MCF 10A (cell line): ENCODE data around the gene SEMA3E. TPM values are rescaled to one million over a fixed set of nuclear protein-coding genes. Genes with fewer than 3 reads are reported as not detected.

Source experiments
- BruUV-seq: library from RNA; stranded (reverse); fragments of 400-500 nt; replicated peaks from 2 replicates; lab custom pipeline; 2021; lab: Mats Ljungman, UMichigan
- CTCF ChIA-PET: fragments of 300-600 bp; sonication (Branson Sonifier 250); formaldehyde crosslinking; extraction: SDS; loops from one replicate; lab custom pipeline; 2021; ENCODE audit warnings: antibody characterized with exemption, inconsistent platforms; lab: Yijun Ruan, JAX
- POLR2A ChIA-PET: fragments of 300-600, 350-650 bp; sonication (Branson Sonifier 250); formaldehyde crosslinking; extraction: SDS; loops from one replicate; lab custom pipeline; 2020; ENCODE audit warnings: antibody characterized with exemption, inconsistent platforms; lab: Yijun Ruan, JAX
- DNase-seq: peaks from one replicate; pipeline ENCODE4 v3.0.0-alpha.2; 2018; ENCODE audit not compliant: unreplicated experiment
- H3K27ac Mint-ChIP-seq: one replicate; pipeline ENCODE4 v1.8.0; 2022; ENCODE audit warnings: mild to moderate bottlenecking, low read depth, mixed read lengths; ENCODE audit not compliant: unreplicated experiment
- H3K27me3 Mint-ChIP-seq: one replicate; pipeline ENCODE4 v1.8.0; 2022; ENCODE audit warnings: mixed read lengths; ENCODE audit not compliant: insufficient read depth, unreplicated experiment
- H3K36me3 Mint-ChIP-seq: one replicate; pipeline ENCODE4 v1.8.0; 2022; ENCODE audit warnings: mild to moderate bottlenecking, moderate library complexity, mixed read lengths; ENCODE audit not compliant: insufficient read depth, unreplicated experiment
- H3K4me1 Mint-ChIP-seq: one replicate; pipeline ENCODE4 v1.8.0; 2022; ENCODE audit warnings: mixed read lengths; ENCODE audit not compliant: insufficient read depth, unreplicated experiment
- H3K4me3 Mint-ChIP-seq: one replicate; pipeline ENCODE4 v1.8.0; 2022; ENCODE audit warnings: mild to moderate bottlenecking, moderate library complexity, mixed read lengths; ENCODE audit not compliant: unreplicated experiment
- H3K9me3 Mint-ChIP-seq: one replicate; pipeline ENCODE4 v1.8.0; 2022; ENCODE audit warnings: mixed read lengths; ENCODE audit not compliant: unreplicated experiment
- intact Hi-C: fragments of 100-400 bp; cut with micrococcal nuclease; formaldehyde crosslinking; loops from 2 replicates; pipeline ENCODE4 v1.14.1; 2022
- total RNA-seq: library from RNA; stranded (reverse); gene quantifications from 2 replicates; pipeline ENCODE4 v1.2.3, GENCODE V29; 2022
- TF ChIP-seq, protein P1 (sequence below): fragments of 200-600 bp; IDR thresholded peaks from one replicate; pipeline ENCODE4 v1.8.0; 2022; ENCODE audit warnings: antibody characterized with exemption, mild to moderate bottlenecking; ENCODE audit not compliant: unreplicated experiment

Gene SEMA3E
- total RNA-seq, 1 experiment from 2014 or later: 0.51 TPM

GRCh38 chr7:83541187-83541960 lies 107.6 kb downstream of the SEMA3E start:
- no TSS peak for BruUV-seq
- POLR2A ChIA-PET: no interaction called here
- no peak overlapping the region for H3K27ac Mint-ChIP-seq
- CTCF ChIA-PET: no interaction called here
- intact Hi-C loops: no loop called here
- H3K27me3 Mint-ChIP-seq: no peaks in the 10 kb centered on the region
- no peaks in the 10 kb centered on the region for H3K36me3 Mint-ChIP-seq
- H3K9me3 Mint-ChIP-seq: no peaks in the 10 kb centered on the region
- H3K4me3 Mint-ChIP-seq: no peak overlapping the region
- no peak for DNase-seq
- peaks cover 4% of the 10 kb centered on the region for H3K4me1 Mint-ChIP-seq
- TF ChIP-seq, protein P1, sequence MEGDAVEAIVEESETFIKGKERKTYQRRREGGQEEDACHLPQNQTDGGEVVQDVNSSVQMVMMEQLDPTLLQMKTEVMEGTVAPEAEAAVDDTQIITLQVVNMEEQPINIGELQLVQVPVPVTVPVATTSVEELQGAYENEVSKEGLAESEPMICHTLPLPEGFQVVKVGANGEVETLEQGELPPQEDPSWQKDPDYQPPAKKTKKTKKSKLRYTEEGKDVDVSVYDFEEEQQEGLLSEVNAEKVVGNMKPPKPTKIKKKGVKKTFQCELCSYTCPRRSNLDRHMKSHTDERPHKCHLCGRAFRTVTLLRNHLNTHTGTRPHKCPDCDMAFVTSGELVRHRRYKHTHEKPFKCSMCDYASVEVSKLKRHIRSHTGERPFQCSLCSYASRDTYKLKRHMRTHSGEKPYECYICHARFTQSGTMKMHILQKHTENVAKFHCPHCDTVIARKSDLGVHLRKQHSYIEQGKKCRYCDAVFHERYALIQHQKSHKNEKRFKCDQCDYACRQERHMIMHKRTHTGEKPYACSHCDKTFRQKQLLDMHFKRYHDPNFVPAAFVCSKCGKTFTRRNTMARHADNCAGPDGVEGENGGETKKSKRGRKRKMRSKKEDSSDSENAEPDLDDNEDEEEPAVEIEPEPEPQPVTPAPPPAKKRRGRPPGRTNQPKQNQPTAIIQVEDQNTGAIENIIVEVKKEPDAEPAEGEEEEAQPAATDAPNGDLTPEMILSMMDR: no peak

DNA sequence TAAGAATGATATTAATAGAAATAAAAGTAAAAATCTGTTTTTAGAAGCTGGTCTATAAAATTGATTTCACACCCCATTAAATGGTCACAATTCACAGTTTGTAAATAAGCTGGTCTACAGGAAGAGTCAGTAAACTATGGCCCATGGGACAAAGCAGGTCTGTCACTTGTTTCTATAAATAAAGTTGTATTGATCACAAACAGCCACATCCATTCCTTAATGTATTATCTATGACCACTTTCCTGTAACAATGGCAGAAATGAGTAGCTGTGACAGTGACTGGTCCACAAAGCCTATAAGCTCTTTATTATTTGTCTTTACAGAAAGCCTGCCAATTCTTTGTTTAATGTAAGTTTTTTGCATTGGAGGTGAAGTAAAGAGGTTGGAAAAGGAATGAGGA lies 114.5 kb downstream of the SEMA3E start:
- Mint-ChIP-seq H3K27ac (no peak overlapping the region), H3K27me3 (no peaks in the 10 kb centered on the region), H3K9me3 (no peaks in the 10 kb centered on the region), H3K4me1 (no peaks in the 10 kb centered on the region), H3K36me3 (no peaks in the 10 kb centered on the region), H3K4me3 (no peak overlapping the region)
- ChIA-PET POLR2A (interaction anchor here (0.6 kb wide), 1 partner anchor 1953 kb away, joined by 3 read pairs; no protein-coding TSS in a partner anchor), CTCF (no interaction called here)
- no TSS peak for BruUV-seq
- no peak for DNase-seq
- TF ChIP-seq, protein P1: no peak
- intact Hi-C loops: no loop called here

- TF ChIP-seq, protein P1: no peak
- Mint-ChIP-seq H3K9me3 (no peaks in the 10 kb centered on the region), H3K4me1 (no peaks in the 10 kb centered on the region), H3K4me3 (no peak overlapping the region), H3K36me3 (no peaks in the 10 kb centered on the region), H3K27me3 (no peaks in the 10 kb centered on the region), H3K27ac (no peak overlapping the region)
- BruUV-seq: no TSS peak
- ChIA-PET CTCF (no interaction called here), POLR2A (no interaction called here)
- DNase-seq: no peak
- intact Hi-C loops: no loop called here
Measured at GRCh38 chr7:83532219-83532618, 116.7 kb downstream of the SEMA3E start.

DNA sequence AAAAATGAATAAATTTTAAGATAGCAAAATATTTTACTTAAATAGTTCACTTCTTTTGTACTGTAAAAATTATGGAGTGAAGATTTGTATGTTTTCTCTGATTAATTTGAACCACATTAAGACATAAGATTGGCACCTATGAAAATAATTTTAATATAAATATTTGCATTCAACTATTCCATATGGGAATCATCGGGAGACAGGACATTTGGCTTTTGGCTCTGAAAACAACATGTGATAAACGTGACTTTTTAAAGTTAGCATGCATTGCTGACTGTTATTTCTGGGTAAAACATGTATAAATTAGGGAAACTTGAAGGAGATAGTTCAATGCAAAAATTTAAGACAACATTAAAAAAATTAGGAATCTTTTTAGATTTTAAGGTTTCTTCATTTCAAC lies 117.2 kb downstream of the SEMA3E start:
- DNase-seq: no peak
- no peak overlapping the region for H3K4me3 Mint-ChIP-seq
- BruUV-seq: no TSS peak
- CTCF ChIA-PET: no interaction called here
- POLR2A ChIA-PET: no interaction called here
- intact Hi-C loops: no loop called here
- H3K4me1 Mint-ChIP-seq: no peaks in the 10 kb centered on the region
- no peaks in the 10 kb centered on the region for H3K27me3 Mint-ChIP-seq
- no peak overlapping the region for H3K27ac Mint-ChIP-seq
- H3K9me3 Mint-ChIP-seq: no peaks in the 10 kb centered on the region
- TF ChIP-seq, protein P1: no peak
- H3K36me3 Mint-ChIP-seq: no peaks in the 10 kb centered on the region
